IPS-15b (cell line): ENCODE results near the gene RWDD2A.

Experiments
- H3K27me3 ChIP-seq: one replicate; pipeline ENCODE4 v1.6.1; 2013; ENCODE audit warnings: low read length; ENCODE audit not compliant: control insufficient read depth, insufficient read depth
- H3K36me3 ChIP-seq: one replicate; pipeline ENCODE4 v1.6.1; 2013; ENCODE audit warnings: low read length; ENCODE audit not compliant: control insufficient read depth, insufficient read depth
- H3K4me1 ChIP-seq: one replicate; pipeline ENCODE4 v1.6.1; 2013; ENCODE audit warnings: mild to moderate bottlenecking, low read length; ENCODE audit not compliant: control insufficient read depth, insufficient read depth
- H3K4me3 ChIP-seq: one replicate; pipeline ENCODE4 v1.5.1; 2013; ENCODE audit warnings: low read depth, low read length
- H3K9ac ChIP-seq: one replicate; pipeline ENCODE4 v1.6.1; 2013; ENCODE audit warnings: low read depth, mild to moderate bottlenecking, low read length
- H3K9me3 ChIP-seq: one replicate; pipeline ENCODE4 v1.6.1; 2013; ENCODE audit warnings: mild to moderate bottlenecking, low read length; ENCODE audit not compliant: control insufficient read depth, insufficient read depth

Gene RWDD2A

DNA sequence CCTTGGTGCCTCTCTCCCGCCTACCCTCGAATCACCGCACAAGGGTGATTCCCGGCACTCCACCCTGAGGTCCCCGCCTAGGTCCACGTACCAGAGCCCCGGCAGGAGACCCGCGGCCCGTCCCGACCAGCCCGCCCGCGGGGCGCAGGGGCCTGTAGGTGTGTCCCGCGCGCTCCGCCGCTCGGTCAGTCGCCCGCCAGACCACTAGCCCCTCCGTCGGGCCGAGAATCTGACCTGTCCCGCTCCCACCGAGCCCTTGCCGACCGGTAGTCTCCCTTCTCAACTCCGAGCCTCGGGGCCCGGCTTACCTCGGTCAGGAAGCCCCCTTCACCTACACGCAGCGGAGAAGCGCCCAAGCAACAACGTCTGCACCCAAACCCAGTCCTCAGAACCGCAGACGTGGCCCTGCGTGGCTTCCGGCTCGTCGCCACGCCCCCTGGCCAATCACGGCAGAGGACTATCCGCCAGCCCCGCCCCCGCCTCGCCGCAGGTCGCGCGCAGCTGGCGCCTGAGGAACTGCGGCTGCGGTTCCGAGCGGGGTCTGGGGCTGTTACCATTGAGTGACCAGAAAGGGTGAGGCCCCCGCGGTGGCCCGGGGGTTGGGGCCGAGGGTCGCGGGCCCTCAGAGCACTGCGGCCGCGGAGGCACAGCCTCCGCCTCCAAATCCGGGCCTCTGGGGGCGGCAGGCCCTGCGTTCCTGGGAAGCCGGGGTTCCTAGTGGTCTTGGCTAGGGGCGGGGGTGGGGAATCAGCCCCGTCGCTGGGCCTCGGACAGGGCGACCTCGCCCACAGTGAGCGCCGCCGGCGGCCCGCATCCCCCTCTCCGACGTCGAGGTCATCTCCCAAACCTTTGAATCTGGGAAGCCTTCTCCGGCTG is at the start of gene RWDD2A, which contains the start of gene PGM3:
RWDD2A (plus strand) TSS at position 487 of the 876 bp plus-strand sequence. CDS start 1,095 bp downstream, outside the sequence.
PGM3 (minus strand) TSS at position 395 of the 876 bp plus-strand sequence. CDS start 2,253 bp downstream, outside the sequence.
- Histone ChIP-seq H3K4me1 (no peaks in the 10 kb centered on the region), H3K9me3 (no peaks in the 10 kb centered on the region), H3K36me3 (peaks cover 9% of the 10 kb centered on the region), H3K4me3 (peak within 1 kb of the TSS; percentile 94), H3K27me3 (no peaks in the 10 kb centered on the region), H3K9ac (peak within 1 kb of the TSS; percentile 94)

DNA sequence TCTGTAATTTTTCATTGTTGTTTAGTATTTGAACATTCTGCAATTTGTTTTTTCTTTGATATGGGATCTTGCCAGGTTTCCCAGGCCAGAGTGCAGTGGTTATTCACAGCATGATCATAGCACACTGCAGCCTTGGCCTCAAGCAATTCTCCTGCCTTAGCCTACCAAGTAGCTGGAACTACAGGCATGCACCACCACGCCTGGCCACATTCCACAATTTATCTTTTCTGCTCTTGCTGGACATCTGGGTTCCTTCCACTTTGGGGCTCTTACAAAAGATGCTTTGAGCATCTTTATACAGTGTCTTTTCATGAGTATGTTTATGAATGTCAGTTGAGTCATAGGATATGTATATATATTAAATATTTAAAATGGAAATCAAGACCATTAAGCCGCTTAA is 42.0 kb upstream of the RWDD2A start:
- no peak overlapping the region for H3K4me3 ChIP-seq
- H3K9me3 ChIP-seq, result no peaks in the 10 kb centered on the region
- H3K4me1 ChIP-seq, result no peaks in the 10 kb centered on the region
- no peak overlapping the region for H3K9ac ChIP-seq
- no peaks in the 10 kb centered on the region for H3K27me3 ChIP-seq
- H3K36me3 ChIP-seq, result peaks cover 7% of the 10 kb centered on the region

DNA sequence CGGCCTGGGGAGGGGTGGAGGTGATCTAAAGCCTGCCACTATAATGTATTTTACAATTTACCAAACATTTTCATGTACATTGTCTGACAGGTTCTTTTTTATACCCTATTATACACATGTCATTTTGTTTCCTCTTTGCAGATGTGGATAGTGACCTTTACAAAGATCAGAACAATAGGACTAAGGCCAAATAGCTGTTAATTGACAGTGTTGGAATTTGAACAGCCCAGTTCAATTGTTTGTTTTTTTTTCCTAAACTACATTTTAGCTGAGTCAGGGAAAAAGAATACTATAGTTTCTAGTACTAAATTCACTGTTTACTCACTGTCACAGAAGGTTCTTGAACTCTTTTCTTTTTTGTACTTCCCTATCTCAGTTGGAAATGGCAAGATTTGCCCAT is 40.2 kb upstream of the RWDD2A start:
- no peaks in the 10 kb centered on the region for H3K4me1 ChIP-seq
- no peak overlapping the region for H3K9ac ChIP-seq
- H3K36me3 ChIP-seq, result peaks cover 7% of the 10 kb centered on the region
- H3K27me3 ChIP-seq, result no peaks in the 10 kb centered on the region
- H3K4me3 ChIP-seq, result no peak overlapping the region
- H3K9me3 ChIP-seq, result no peaks in the 10 kb centered on the region

DNA sequence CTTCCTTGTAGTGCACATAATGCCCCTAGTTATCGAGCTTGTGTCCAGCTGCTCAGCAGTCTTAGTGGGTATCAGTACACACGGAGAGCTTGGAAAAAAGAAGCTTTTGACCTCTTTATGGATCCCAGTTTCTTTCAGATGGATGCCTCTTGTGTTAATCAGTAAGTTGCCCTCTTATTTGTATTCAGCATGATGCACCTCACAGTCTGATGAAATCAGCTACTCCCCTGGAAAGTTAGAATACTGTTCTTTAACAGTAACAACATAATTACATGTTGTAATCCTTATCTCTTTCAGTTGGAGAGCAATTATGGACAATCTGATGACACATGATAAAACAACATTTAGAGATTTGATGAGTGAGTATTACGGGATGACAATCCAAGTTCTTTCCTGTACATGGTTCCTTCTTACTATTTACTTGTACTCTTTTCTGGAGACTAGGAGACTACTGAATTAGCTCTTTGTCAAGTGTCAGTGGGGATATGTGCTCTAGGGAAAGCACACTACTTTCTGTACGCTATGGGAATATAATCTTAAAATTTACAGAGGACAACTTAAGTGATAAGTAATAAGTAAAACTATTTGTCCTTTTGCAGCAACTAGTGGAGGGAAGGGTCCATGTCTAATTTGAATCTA is 39.2 kb upstream of the RWDD2A start:
- Histone ChIP-seq H3K9ac (no peak overlapping the region), H3K9me3 (no peaks in the 10 kb centered on the region), H3K4me1 (no peaks in the 10 kb centered on the region), H3K27me3 (no peaks in the 10 kb centered on the region), H3K4me3 (no peak overlapping the region), H3K36me3 (peaks cover 7% of the 10 kb centered on the region)

DNA sequence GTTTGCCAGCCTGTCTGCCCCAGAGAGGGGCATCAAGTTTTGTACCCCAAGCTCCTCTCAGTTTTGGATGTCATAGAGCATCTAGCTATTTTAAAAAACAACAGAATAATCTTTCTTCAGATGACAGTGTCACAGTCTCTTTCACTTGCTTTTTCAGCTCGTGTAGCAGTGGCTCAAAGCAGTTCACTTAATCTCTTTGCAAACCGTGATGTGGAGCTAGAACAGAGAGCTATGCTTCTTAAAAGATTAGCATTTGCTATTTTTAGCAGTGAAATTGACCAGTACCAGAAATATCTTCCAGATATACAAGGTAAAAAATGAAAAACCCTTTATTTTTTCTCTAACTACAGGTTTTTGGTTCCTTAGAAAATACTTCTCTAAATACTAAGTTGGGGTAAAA is 37.4 kb upstream of the RWDD2A start:
- H3K4me1 ChIP-seq, result no peaks in the 10 kb centered on the region
- H3K27me3 ChIP-seq, result no peaks in the 10 kb centered on the region
- H3K9ac ChIP-seq, result no peak overlapping the region
- H3K36me3 ChIP-seq, result peaks cover 7% of the 10 kb centered on the region
- H3K9me3 ChIP-seq, result no peaks in the 10 kb centered on the region
- H3K4me3 ChIP-seq, result no peak overlapping the region

DNA sequence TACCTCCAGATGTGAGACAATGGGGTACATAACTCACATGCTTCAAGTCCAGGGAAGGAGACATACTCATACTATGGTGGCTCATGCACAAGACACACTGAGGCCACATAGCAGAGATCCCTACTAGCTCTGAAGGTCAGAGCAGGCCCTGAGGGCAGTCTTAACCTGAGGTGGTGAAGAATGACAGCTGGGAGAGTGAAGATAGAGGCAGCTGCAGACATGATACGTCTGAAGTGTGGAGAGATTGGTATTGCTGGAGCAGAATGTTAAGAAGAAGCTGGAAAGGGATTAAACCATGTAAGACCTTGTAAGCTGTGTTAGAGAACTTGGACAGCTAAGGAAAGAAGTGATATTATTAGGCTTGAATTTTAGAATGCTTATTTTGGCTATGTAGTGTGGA is 33.0 kb upstream of the RWDD2A start:
- H3K27me3 ChIP-seq, result no peaks in the 10 kb centered on the region
- H3K36me3 ChIP-seq, result no peaks in the 10 kb centered on the region
- H3K9ac ChIP-seq, result no peak overlapping the region
- no peaks in the 10 kb centered on the region for H3K4me1 ChIP-seq
- no peaks in the 10 kb centered on the region for H3K9me3 ChIP-seq
- H3K4me3 ChIP-seq, result no peak overlapping the region

DNA sequence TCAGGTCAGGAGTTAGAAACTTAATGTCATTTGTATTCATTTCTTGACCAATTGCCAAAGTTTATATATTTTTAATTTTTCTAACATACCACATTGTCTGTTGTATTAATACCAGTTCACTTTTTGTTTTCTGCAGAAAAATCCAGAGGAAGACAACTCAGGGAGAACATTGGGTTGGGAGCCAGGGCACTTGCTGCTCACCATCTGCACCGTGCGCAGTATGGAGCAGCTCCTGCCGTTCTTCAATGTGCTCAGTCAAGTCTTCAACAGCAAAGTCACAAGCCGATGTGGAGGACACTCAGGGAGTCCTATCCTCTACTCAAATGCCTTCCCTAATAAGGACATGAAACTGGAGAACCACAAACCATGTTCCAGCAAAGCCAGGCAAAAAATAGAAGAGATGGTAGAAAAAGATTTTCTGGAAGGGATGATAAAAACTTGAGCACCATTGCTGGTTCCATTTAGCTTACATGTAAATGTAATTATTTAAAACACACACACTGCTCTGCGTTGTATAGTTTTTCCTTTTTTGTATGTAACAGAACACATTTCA is 25.4 kb upstream of the RWDD2A start:
- Histone ChIP-seq H3K36me3 (peaks cover 4% of the 10 kb centered on the region), H3K4me1 (no peaks in the 10 kb centered on the region), H3K9ac (no peak overlapping the region), H3K9me3 (no peaks in the 10 kb centered on the region), H3K27me3 (no peaks in the 10 kb centered on the region), H3K4me3 (no peak overlapping the region)

DNA sequence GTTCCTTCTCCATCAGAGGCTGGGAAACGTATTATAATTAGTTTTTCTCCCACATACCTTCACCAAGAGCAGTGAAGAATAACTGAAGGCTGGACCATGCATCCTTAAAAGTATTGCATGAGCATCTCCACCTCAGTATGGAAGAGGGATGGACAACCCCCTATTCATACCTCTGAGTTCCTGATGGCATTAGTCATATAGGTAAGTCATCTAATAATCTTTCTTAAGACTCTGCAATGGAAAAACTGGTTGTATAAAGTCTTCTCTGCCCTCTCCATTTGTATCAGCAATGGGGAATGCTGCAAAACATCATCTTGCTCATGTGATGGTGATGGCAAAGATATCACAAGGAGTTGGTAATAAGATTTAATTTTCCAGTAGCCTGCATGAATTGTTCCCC is 24.6 kb upstream of the RWDD2A start:
- no peaks in the 10 kb centered on the region for H3K9me3 ChIP-seq
- H3K4me3 ChIP-seq, result no peak overlapping the region
- no peaks in the 10 kb centered on the region for H3K4me1 ChIP-seq
- no peaks in the 10 kb centered on the region for H3K27me3 ChIP-seq
- H3K9ac ChIP-seq, result no peak overlapping the region
- peaks cover 6% of the 10 kb centered on the region for H3K36me3 ChIP-seq

DNA sequence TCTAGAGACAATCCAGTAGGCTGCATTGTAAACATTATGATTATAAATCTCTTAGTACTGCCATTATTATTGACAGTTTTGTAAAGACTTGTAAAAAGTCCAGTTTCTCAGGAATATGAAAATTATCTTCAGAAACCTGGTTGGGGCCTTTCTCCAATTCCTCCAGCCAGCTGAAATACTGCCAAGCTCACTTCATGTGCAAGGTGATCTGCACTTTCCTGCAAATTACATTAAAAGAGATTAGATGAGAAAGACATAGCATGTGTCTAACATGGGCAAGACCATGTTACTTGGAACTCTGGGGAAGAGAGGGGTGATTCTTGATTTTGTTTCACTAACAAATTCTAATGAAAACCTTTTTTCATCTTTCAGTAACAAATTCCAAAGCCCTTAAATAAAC is 24.1 kb upstream of the RWDD2A start:
- Histone ChIP-seq H3K9me3 (no peaks in the 10 kb centered on the region), H3K9ac (no peak overlapping the region), H3K4me1 (no peaks in the 10 kb centered on the region), H3K27me3 (no peaks in the 10 kb centered on the region), H3K4me3 (no peak overlapping the region), H3K36me3 (peaks cover 6% of the 10 kb centered on the region)

DNA sequence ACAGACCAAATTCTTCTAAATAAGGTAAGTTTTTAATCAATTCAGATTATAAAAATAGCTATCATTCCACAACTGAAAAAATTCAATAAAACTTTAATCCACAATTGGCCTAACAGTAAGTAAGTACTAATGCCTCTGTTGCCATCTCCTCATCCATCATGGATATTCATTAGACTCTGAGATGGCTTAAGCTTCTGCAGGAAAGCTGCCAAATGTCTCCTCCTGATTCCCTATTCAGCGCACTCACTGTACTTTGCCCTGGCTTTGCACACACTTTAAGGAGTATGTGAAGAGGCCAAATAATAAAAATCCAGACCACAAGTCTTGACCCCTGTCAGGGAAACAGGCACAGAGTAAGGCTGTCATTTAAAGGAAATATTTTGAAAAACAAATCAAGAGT is 23.6 kb upstream of the RWDD2A start:
- Histone ChIP-seq H3K9ac (no peak overlapping the region), H3K36me3 (peaks cover 6% of the 10 kb centered on the region), H3K27me3 (no peaks in the 10 kb centered on the region), H3K4me3 (no peak overlapping the region), H3K9me3 (no peaks in the 10 kb centered on the region), H3K4me1 (no peaks in the 10 kb centered on the region)

DNA sequence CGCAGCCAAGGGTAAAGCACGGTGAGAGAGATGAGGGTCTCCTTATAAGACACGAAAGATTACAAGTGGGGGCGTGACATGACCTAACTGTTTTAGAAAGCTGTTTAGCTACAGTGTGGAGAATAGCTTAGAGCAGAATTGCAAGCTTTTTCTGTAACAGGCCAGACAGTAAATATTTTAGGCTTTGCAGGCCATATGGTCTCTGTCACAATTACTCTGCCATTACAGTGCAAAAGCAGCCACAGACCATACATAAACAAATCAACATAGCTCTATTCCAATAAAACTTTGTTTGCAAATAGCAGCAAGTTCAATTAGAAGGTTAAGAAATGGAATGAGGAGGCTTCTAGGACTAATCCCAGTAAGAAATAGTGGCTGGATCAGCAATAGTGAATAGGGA is 16.9 kb upstream of the RWDD2A start:
- H3K9me3 ChIP-seq, result no peaks in the 10 kb centered on the region
- no peak overlapping the region for H3K9ac ChIP-seq
- no peaks in the 10 kb centered on the region for H3K27me3 ChIP-seq
- H3K4me3 ChIP-seq, result no peak overlapping the region
- H3K36me3 ChIP-seq, result peaks cover 10% of the 10 kb centered on the region
- no peaks in the 10 kb centered on the region for H3K4me1 ChIP-seq
